Stimulated activated CD4-positive, alpha-beta T cell treated with anti-CD3 and anti-CD28 coated beads, TNF-alpha, amount 100 ng/mL, for 4 hours (primary cell): ENCODE measurements around the gene SCYGR7.

Source experiments
- DNase-seq, 3 experiments: peaks; one replicate each; pipeline ENCODE4 v3.0.0-alpha.2; 2020; ENCODE audit warnings: low read depth in 3 of 3

Gene SCYGR7

GRCh38 chr2:227759411-227760118, 31.4 kb downstream of the SCYGR7 start:
- DNase-seq: no peak

- DNase-seq: no peak
Observed at GRCh38 chr2:227761740-227762476, 33.8 kb downstream of the SCYGR7 start.

- DNase-seq: no peak
Observed at GRCh38 chr2:227765788-227766372, 37.7 kb downstream of the SCYGR7 start.

GRCh38 chr2:227766373-227766883, 38.3 kb downstream of the SCYGR7 start:
- DNase-seq: peak; percentile 32 to 42 (median 37)

GRCh38 chr2:227767830-227768229, 39.7 kb downstream of the SCYGR7 start:
- no peak for DNase-seq

GRCh38 chr2:227772197-227772661, 44.1 kb downstream of the SCYGR7 start:
- no peak for DNase-seq

GRCh38 chr2:227772932-227773331, 44.8 kb downstream of the SCYGR7 start:
- DNase-seq: no peak

GRCh38 chr2:227774011-227774624, 46.0 kb downstream of the SCYGR7 start:
- no peak for DNase-seq

GRCh38 chr2:227774895-227775842, 47.0 kb downstream of the SCYGR7 start:
- no peak for DNase-seq
